Cerebellar nuclear complex (tissue), 1 donor: ENCODE data around the gene ARHGEF33.

Experiments used
- DNase-seq, 2 experiments: peaks; one replicate each; lab custom pipeline; 2025; lab: John Stamatoyannopoulos, UW

ARHGEF33 gene

DNA sequence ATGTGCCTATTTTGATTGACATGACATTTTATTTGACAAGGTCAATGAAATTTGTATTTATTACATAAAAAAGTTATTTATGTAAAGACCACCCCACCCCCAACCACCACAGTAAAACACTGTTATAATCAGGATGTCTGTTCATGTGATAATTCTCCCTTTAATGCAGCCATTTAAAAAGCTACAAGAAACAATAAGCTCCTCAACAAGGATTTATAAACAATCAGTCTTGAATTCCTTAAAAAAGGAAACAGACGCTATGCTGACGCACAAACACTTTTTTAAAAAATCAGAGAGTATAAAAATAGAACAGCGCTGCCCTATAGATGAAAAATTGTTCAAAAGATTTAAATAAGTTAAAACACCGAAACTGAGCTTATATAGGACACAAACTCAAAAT lies 129.0 kb downstream of the ARHGEF33 start:
- no peak for DNase-seq

- no peak for DNase-seq
Observed at GRCh38 chr2:39020383-39020782, 130.7 kb downstream of the ARHGEF33 start.

DNA sequence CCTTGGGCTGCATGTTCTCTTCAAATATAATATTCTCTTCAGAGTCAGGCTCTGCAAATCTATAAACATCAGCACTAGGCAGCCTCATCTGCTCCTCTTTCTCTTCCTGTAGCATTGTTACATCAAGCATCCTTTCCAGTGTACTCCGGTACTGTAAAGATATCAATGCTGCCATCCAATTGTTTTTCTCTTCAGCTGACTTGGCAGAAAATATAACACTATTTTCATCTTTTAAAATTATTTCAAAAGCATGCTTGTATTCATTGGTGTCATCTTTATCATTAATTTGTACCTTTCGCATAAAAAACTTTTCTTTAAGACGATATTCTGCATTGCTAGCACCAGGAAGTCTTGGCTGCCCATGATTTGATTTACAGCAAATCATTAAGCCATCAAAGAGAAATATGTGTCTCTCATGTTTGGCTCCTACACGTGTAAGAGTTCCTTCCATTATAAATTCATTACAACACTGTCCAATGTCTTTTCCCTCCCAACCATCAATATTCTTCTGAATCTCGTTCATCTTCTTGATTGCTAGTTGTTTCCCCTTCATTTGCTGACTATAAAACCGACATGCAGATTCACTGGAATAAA lies 133.1 kb downstream of the ARHGEF33 start:
- DNase-seq, result no peak

DNA sequence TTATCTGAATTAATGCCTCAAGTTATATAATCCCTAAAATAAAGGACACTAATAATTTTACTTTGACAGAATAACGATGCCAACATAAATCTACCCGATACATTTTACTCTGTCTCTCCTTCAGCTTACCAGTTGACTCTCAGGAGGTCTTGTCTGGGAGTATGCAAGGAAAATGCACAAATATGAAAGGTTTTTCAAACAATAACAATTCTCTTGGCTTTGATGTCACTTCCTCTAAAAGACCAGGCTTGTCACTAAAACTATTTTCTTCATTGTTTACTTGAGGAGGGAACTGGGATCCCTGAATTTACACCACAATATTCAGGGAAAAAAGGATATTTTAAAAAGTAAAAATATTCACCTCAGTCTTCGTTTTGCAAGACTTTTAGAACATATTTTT lies 134.0 kb downstream of the ARHGEF33 start:
- DNase-seq, result no peak

- no peak for DNase-seq
Observed at GRCh38 chr2:39024833-39025232, 135.2 kb downstream of the ARHGEF33 start.
